Panc1 (cell line): Measurements from ENCODE around the gene IGF1R. TPM values are rescaled to one million over a fixed set of nuclear protein-coding genes. Genes with fewer than 3 reads are reported as not detected.

Source experiments
- ATAC-seq: fragments of 200-7000 bp; cut with Tn5 transposase; 2 replicates; pipeline ENCODE4 v1.9.1; 2020; ENCODE audit warnings: mild to moderate bottlenecking, moderate library complexity
- BruUV-seq: library from RNA; stranded (reverse); fragments of 400-500 nt; replicated peaks from 2 replicates; lab custom pipeline; 2021; lab: Mats Ljungman, UMichigan
- CTCF ChIA-PET: fragments of 300-600 bp; sonication (Branson Sonifier 250); formaldehyde crosslinking; loops from one replicate; lab custom pipeline; 2022; ENCODE audit warnings: antibody characterized with exemption; lab: Charles Lee
- POLR2A ChIA-PET: fragments of 300-600 bp; sonication (Branson Sonifier 250); formaldehyde crosslinking; loops from one replicate; lab custom pipeline; 2022; ENCODE audit warnings: antibody characterized with exemption; lab: Charles Lee
- DNase-seq: peaks from one replicate; pipeline ENCODE4 v3.0.0-alpha.2; 2010; ENCODE audit warnings: low read depth, low spot score
- H3K27ac ChIP-seq: 2 replicates; pipeline ENCODE4 v1.5.1; 2011; ENCODE audit warnings: mild to moderate bottlenecking, low read length, inconsistent platforms
- H3K27me3 ChIP-seq: fragments of 200-500 bp; sonication (Bioruptor generic); 2 replicates; pipeline ENCODE4 v1.6.0; 2014; ENCODE audit warnings: low read length, inconsistent platforms; ENCODE audit not compliant: control insufficient read depth, insufficient read depth
- H3K36me3 ChIP-seq: fragments of 200-500 bp; sonication (Bioruptor generic); 2 replicates; pipeline ENCODE4 v1.5.1; 2014; ENCODE audit warnings: inconsistent platforms, mild to moderate bottlenecking, low read length, moderate library complexity; ENCODE audit not compliant: control insufficient read depth, insufficient read depth
- H3K4me1 ChIP-seq: 2 replicates; pipeline ENCODE4 v1.5.1; 2011; ENCODE audit warnings: inconsistent platforms, mild to moderate bottlenecking, low read length, moderate library complexity; ENCODE audit not compliant: control insufficient read depth, insufficient read depth
- H3K4me3 ChIP-seq, 2 experiments: 2 replicates each; pipeline ENCODE4 v1.5.1; 2011 to 2012; ENCODE audit warnings: low read depth in 2 of 2, low read length in 2 of 2, mild to moderate bottlenecking in 2 of 2, inconsistent platforms in 1 of 2, moderate library complexity in 1 of 2
- H3K9me3 ChIP-seq: fragments of 200-500 bp; sonication (Bioruptor generic); 2 replicates; pipeline ENCODE4 v1.5.1; 2014; ENCODE audit warnings: low read depth, mild to moderate bottlenecking, inconsistent platforms, low read length, moderate library complexity; ENCODE audit not compliant: control insufficient read depth, insufficient read depth
- CTCF ChIP-seq: fragments of 450-650 bp; IDR thresholded peaks from 2 replicates; pipeline ENCODE4 v1.5.1; 2017; ENCODE audit warnings: mild to moderate bottlenecking
- POLR2AphosphoS5 ChIP-seq: IDR thresholded peaks from 2 replicates; pipeline ENCODE4 v1.6.1; 2012; ENCODE audit warnings: mild to moderate bottlenecking, low read depth, low read length, moderate library complexity
- REST ChIP-seq, 2 experiments: IDR thresholded peaks; 2 replicates each; pipeline ENCODE4 v1.6.1; 2011 to 2012; ENCODE audit warnings: low read depth in 2 of 2, control low read depth in 1 of 2, low read length in 1 of 2, mild to moderate bottlenecking in 1 of 2, moderate library complexity in 1 of 2; ENCODE audit not compliant: insufficient read depth in 1 of 2
- SIN3A ChIP-seq: IDR thresholded peaks from 2 replicates; pipeline ENCODE4 v1.6.1; 2012; ENCODE audit warnings: low read depth, mild to moderate bottlenecking, low read length, moderate library complexity, borderline replicate concordance; ENCODE audit not compliant: insufficient read depth
- TCF7L2 ChIP-seq: IDR thresholded peaks from 2 replicates; pipeline ENCODE4 v1.6.1; 2011; ENCODE audit warnings: mild to moderate bottlenecking, low read depth, low read length, inconsistent platforms
- in situ Hi-C: cut with HindIII; loops from 2 replicates; pipeline ENCODE4 v1.10.0; 2016; ENCODE audit warnings: low sequenced_read_pairs, low pct_unique_long_range_greater_than_20kb
- intact Hi-C: fragments of 100-400 bp; cut with micrococcal nuclease; formaldehyde crosslinking; loops from one replicate; pipeline ENCODE4 v1.10.0; 2022; ENCODE audit not compliant: unreplicated experiment
- total RNA-seq: library from RNA; stranded (reverse); gene quantifications from one replicate; pipeline ENCODE4 v1.2.1, GENCODE V29; 2021; ENCODE audit not compliant: unreplicated experiment

Gene IGF1R
- total RNA-seq, 1 experiment from 2014 or later = 77.1 TPM

- no peaks in the 10 kb centered on the region for H3K36me3 ChIP-seq
- DNase-seq (no peak), ATAC-seq (no peak)
- H3K4me1 ChIP-seq = peaks cover 39% of the 10 kb centered on the region
- ChIA-PET CTCF (no interaction called here), POLR2A (no interaction called here)
- H3K27ac ChIP-seq = no peak overlapping the region
- intact Hi-C loops (no loop called here), in situ Hi-C loops (no loop called here)
- no peak overlapping the region for H3K4me3 ChIP-seq
- H3K9me3 ChIP-seq = no peaks in the 10 kb centered on the region
- TF ChIP-seq POLR2AphosphoS5 (no peak), TCF7L2 (no peak), CTCF (no peak), SIN3A (no peak), REST (IDR thresholded peaks at IDR 0.05; ENCODE audit: insufficient read depth in 1 of 2, low read depth in 2 of 2, low read length in 1 of 2) (no peak)
- no peaks in the 10 kb centered on the region for H3K27me3 ChIP-seq
- BruUV-seq = no TSS peak
Measured at GRCh38 chr15:98713585-98714001, 65.3 kb downstream of the IGF1R start.

GRCh38 chr15:98714922-98715321 is 66.6 kb downstream of the IGF1R start:
- Histone ChIP-seq H3K36me3 (no peaks in the 10 kb centered on the region), H3K27ac (no peak overlapping the region; the same call in 1 of the 2 replicates), H3K4me1 (peaks cover 53% of the 10 kb centered on the region), H3K4me3 (no peak overlapping the region), H3K9me3 (no peaks in the 10 kb centered on the region), H3K27me3 (no peaks in the 10 kb centered on the region)
- DNase-seq = no peak
- ChIA-PET POLR2A (no interaction called here), CTCF (no interaction called here)
- in situ Hi-C loops (no loop called here), intact Hi-C loops (no loop called here)
- ATAC-seq = no peak
- no peak for TF ChIP-seq POLR2AphosphoS5
- no peak for TF ChIP-seq TCF7L2
- no peak for TF ChIP-seq SIN3A
- TF ChIP-seq CTCF = no peak
- no peak for TF ChIP-seq REST (IDR thresholded peaks at IDR 0.05; ENCODE audit: insufficient read depth in 1 of 2, low read depth in 2 of 2, low read length in 1 of 2)
- BruUV-seq = no TSS peak
